Measurements from ENCODE around the gene BOLA1.
A peak's percentile ranks its signal among the peaks of the same experiment; 100 is the strongest.

BOLA1 gene

GRCh38 chr1:149915429-149916192 lies 16.2 kb downstream of the BOLA1 start:
- H3K27me3 ChIP-seq (replicated peaks; ENCODE audit: insufficient read depth, low read length), result no peaks in the 10 kb centered on the region
- no peak for TF ChIP-seq EZH2phosphoT487 (IDR thresholded peaks at IDR 0.05; ENCODE audit: low read length)
- no peaks in the 10 kb centered on the region for H3K36me3 ChIP-seq (replicated peaks; ENCODE audit: insufficient read depth, low read length)
- no peak overlapping the region for H3K4me2 ChIP-seq (ENCODE audit: low read depth, low read length)
- H4K20me1 ChIP-seq (ENCODE audit: insufficient read depth, low read length), result no peaks in the 10 kb centered on the region
- H2AFZ ChIP-seq (ENCODE audit: low read length), result 0 out of 2 replicates have a peak overlapping the region, but pooled peaks have one; percentile 5
- H3K9me3 ChIP-seq (replicated peaks; ENCODE audit: insufficient read depth, low read length), result no peaks in the 10 kb centered on the region
- peaks cover 6% of the 10 kb centered on the region; the same call in 1 of the 2 replicates for H3K4me1 ChIP-seq (ENCODE audit: low read length)
- no peak for DNase-seq
- no peaks in the 10 kb centered on the region for H3K9me2 ChIP-seq (replicated peaks; ENCODE audit: insufficient read depth, low read length)
- no peak overlapping the region for H3K27ac ChIP-seq (ENCODE audit: low read length)
- no peaks in the 10 kb centered on the region for H3K79me2 ChIP-seq (ENCODE audit: low read length)
- no peak overlapping the region for H3K9ac ChIP-seq (ENCODE audit: low read length)
- H3F3A ChIP-seq (ENCODE audit: insufficient read depth, low read length), result no peaks in the 10 kb centered on the region
- H3K4me3 ChIP-seq (ENCODE audit: low read length), result no peak overlapping the region

- Histone ChIP-seq H2AFZ (ENCODE audit: low read length) (0 out of 2 replicates have a peak overlapping the region, but pooled peaks have one; percentile 5), H3K9me2 (replicated peaks; ENCODE audit: insufficient read depth, low read length) (no peaks in the 10 kb centered on the region), H3K4me3 (ENCODE audit: low read length) (no peak overlapping the region), H3K4me2 (ENCODE audit: low read depth, low read length) (no peak overlapping the region), H3K9ac (ENCODE audit: low read length) (no peak overlapping the region), H3K9me3 (replicated peaks; ENCODE audit: insufficient read depth, low read length) (no peaks in the 10 kb centered on the region), H3K4me1 (ENCODE audit: low read length) (peaks cover 6% of the 10 kb centered on the region; the same call in 1 of the 2 replicates), H3F3A (ENCODE audit: insufficient read depth, low read length) (0 out of 2 replicates have a peak, but pooled peaks cover 5% of the 10 kb centered on the region), H4K20me1 (ENCODE audit: insufficient read depth, low read length) (no peaks in the 10 kb centered on the region), H3K36me3 (replicated peaks; ENCODE audit: insufficient read depth, low read length) (no peaks in the 10 kb centered on the region), H3K79me2 (ENCODE audit: low read length) (no peaks in the 10 kb centered on the region), H3K27ac (ENCODE audit: low read length) (no peak overlapping the region), H3K27me3 (replicated peaks; ENCODE audit: insufficient read depth, low read length) (no peaks in the 10 kb centered on the region)
- TF ChIP-seq EZH2phosphoT487 (IDR thresholded peaks at IDR 0.05; ENCODE audit: low read length), result no peak
- TF ChIP-seq CTCF (IDR thresholded peaks at IDR 0.05; ENCODE audit: low read length), result no peak
- no peak for TF ChIP-seq EZH2 (optimal IDR thresholded peaks at IDR 0.05; ENCODE audit: low read depth, low read length)
- DNase-seq, result no peak
These were observed 17.0 kb downstream of the BOLA1 start for GRCh38 chr1:149916193-149916897.

- no peaks in the 10 kb centered on the region for H3K36me3 ChIP-seq (replicated peaks; ENCODE audit: insufficient read depth, low read length)
These were observed 17.5 kb downstream of the BOLA1 start for GRCh38 chr1:149916898-149917252.

More at GRCh38 chr1:149916898-149917252, 17.5 kb downstream of the BOLA1 start:
- Histone ChIP-seq H3K27ac (ENCODE audit: low read length) (no peak overlapping the region), H4K20me1 (ENCODE audit: insufficient read depth, low read length) (no peaks in the 10 kb centered on the region), H3K9ac (ENCODE audit: low read length) (no peak overlapping the region), H3K9me2 (replicated peaks; ENCODE audit: insufficient read depth, low read length) (no peaks in the 10 kb centered on the region), H2AFZ (ENCODE audit: low read length) (no peak overlapping the region), H3K4me3 (ENCODE audit: low read length) (no peak overlapping the region), H3K9me3 (replicated peaks; ENCODE audit: insufficient read depth, low read length) (no peaks in the 10 kb centered on the region), H3K4me2 (ENCODE audit: low read depth, low read length) (no peak overlapping the region), H3K27me3 (replicated peaks; ENCODE audit: insufficient read depth, low read length) (no peaks in the 10 kb centered on the region), H3F3A (ENCODE audit: insufficient read depth, low read length) (0 out of 2 replicates have a peak, but pooled peaks cover 5% of the 10 kb centered on the region), H3K79me2 (ENCODE audit: low read length) (no peaks in the 10 kb centered on the region), H3K4me1 (ENCODE audit: low read length) (peaks cover 6% of the 10 kb centered on the region; the same call in 1 of the 2 replicates)
- TF ChIP-seq EZH2phosphoT487 (IDR thresholded peaks at IDR 0.05; ENCODE audit: low read length), result no peak
- no peak for TF ChIP-seq EZH2 (optimal IDR thresholded peaks at IDR 0.05; ENCODE audit: low read depth, low read length)
- no peak for TF ChIP-seq CTCF (IDR thresholded peaks at IDR 0.05; ENCODE audit: low read length)
- no peak for DNase-seq
